Sigmoid colon (tissue), 4 donors: Measurements from ENCODE around the gene SCUBE1.

Source experiments
- EP300 ChIP-seq, 4 donors: sonication (generic); formaldehyde crosslinking; IDR thresholded peaks; one replicate each; pipeline ENCODE4 v1.6.1; 2017; ENCODE audit warnings: antibody characterized with exemption in 4 of 4
- POLR2A ChIP-seq, 2 donors: fragments of 450-650 bp; IDR thresholded peaks; one replicate each; pipeline ENCODE4 v1.6.1; 2016; ENCODE audit warnings: antibody characterized with exemption in 2 of 2, mild to moderate bottlenecking in 2 of 2, moderate library complexity in 2 of 2
- POLR2AphosphoS5 ChIP-seq, 4 donors: sonication (generic); formaldehyde crosslinking; IDR thresholded peaks; one replicate each; pipeline ENCODE4 v1.6.1; 2017; ENCODE audit warnings: antibody characterized with exemption in 4 of 4
- TF ChIP-seq, protein P1 (sequence below), 4 experiments: fragments of 450-650 bp in 3 of 4; fragments of 200-600 bp in 1 of 4; IDR thresholded peaks; one replicate each; pipeline ENCODE4 v1.5.1; 2016 to 2019; ENCODE audit warnings: antibody characterized with exemption in 4 of 4, mild to moderate bottlenecking in 3 of 4, moderate library complexity in 2 of 4

DNA sequence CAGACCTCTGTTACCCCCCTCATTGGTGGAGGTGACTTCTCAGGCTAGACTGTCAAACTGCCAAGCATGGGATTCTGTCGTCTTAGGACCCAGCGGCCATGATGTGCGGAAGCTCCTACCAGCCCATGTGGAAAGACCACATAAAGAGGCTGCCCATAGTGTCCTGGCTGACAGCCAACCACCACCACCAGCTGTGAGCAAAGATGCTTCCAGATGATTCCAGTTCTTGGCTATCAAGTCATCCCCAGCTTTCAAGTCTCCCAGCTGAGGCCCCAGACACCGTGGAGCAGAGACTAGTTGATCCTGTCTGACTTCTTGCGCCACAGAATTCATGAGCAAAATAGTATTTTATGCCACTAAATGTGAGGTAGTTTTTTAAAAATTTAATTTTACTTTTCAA, 32.9 kb downstream of the SCUBE1 start:
- TF ChIP-seq, protein P1, sequence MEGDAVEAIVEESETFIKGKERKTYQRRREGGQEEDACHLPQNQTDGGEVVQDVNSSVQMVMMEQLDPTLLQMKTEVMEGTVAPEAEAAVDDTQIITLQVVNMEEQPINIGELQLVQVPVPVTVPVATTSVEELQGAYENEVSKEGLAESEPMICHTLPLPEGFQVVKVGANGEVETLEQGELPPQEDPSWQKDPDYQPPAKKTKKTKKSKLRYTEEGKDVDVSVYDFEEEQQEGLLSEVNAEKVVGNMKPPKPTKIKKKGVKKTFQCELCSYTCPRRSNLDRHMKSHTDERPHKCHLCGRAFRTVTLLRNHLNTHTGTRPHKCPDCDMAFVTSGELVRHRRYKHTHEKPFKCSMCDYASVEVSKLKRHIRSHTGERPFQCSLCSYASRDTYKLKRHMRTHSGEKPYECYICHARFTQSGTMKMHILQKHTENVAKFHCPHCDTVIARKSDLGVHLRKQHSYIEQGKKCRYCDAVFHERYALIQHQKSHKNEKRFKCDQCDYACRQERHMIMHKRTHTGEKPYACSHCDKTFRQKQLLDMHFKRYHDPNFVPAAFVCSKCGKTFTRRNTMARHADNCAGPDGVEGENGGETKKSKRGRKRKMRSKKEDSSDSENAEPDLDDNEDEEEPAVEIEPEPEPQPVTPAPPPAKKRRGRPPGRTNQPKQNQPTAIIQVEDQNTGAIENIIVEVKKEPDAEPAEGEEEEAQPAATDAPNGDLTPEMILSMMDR (IDR thresholded peaks at IDR 0.05) = no peak
- no peak for TF ChIP-seq EP300 (IDR thresholded peaks at IDR 0.05)
- TF ChIP-seq POLR2AphosphoS5 (IDR thresholded peaks at IDR 0.05) = no peak
- no peak for TF ChIP-seq POLR2A (IDR thresholded peaks at IDR 0.05)
